Muscle of leg (tissue), 11 donors: ENCODE data around the gene UBTF. TPM values are rescaled to one million over a fixed set of nuclear protein-coding genes. Genes with fewer than 3 reads are reported as not detected.
A peak's percentile ranks its signal among the peaks of the same experiment; 100 is the strongest.

Experiments
- DNase-seq: peaks from one replicate; pipeline ENCODE4 v3.0.0; 2013
- H3K27ac ChIP-seq: one replicate; pipeline ENCODE4 v1.5.1; 2013; ENCODE audit warnings: mild to moderate bottlenecking, low read length, control low read depth
- H3K27me3 ChIP-seq: one replicate; pipeline ENCODE4 v1.6.1; 2013; ENCODE audit warnings: low read length; ENCODE audit not compliant: control insufficient read depth, insufficient read depth
- H3K36me3 ChIP-seq: one replicate; pipeline ENCODE4 v1.6.1; 2013; ENCODE audit warnings: low read length; ENCODE audit not compliant: control insufficient read depth, insufficient read depth
- H3K4me1 ChIP-seq: one replicate; pipeline ENCODE4 v1.6.1; 2013; ENCODE audit warnings: low read length; ENCODE audit not compliant: control insufficient read depth, insufficient read depth
- H3K4me3 ChIP-seq: one replicate; pipeline ENCODE4 v1.5.1; 2013; ENCODE audit warnings: low read length, control low read depth
- H3K9me3 ChIP-seq: replicated peaks from 2 replicates; pipeline ENCODE4 v1.6.1; 2013; ENCODE audit warnings: low read depth, low read length; ENCODE audit not compliant: control insufficient read depth
- WGBS: methylation state at CpG from one replicate; pipeline ENCODE4 v1.1.5; 2013; ENCODE audit warnings: missing lambda C conversion rate; ENCODE audit not compliant: insufficient coverage; 5-methylcytosine and 5-hydroxymethylcytosine counted together
- polyA plus RNA-seq, 8 donors: library from polyadenylated mRNA; unstranded; fragments of 120-200 nt; gene quantifications; one replicate each; pipeline versions ENCODE4 v1.2.1 to v1.2.3, GENCODE V29; 2013; ENCODE audit warnings: inconsistent platforms in 1 of 8, low replicate concordance in 1 of 8; ENCODE audit not compliant: insufficient read length in 8 of 8, insufficient read depth in 1 of 8
- total RNA-seq: library from RNA; stranded (reverse); fragments of 120-200 nt; gene quantifications from one replicate; pipeline ENCODE4 v1.2.4, GENCODE V29; 2013

Gene UBTF
- total and polyA plus RNA-seq, 9 donors, result 54.3 to 88.6 (median 74.2) TPM

DNA sequence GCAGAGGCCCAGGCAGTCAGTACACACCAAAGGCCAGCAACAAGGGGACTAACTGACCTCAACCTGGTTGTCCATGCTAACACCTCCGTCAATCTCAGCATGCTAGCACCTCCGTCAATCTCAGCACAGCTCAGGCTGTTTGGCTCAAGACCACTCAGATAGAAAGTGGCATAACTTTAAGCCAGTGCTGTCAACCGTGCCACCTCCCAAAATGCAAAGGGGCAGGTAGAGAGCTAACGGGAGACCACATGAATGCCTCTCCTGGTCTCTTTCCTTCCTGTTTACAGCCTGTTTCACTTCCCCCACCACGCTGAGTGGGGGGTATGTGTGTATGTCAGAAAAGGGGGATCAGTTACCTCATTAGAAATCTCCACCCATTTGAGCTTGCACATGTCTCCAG lies 3.3 kb downstream of the UBTF start:
- no peak overlapping the region for H3K27ac ChIP-seq
- peaks cover 65% of the 10 kb centered on the region for H3K36me3 ChIP-seq
- H3K27me3 ChIP-seq, result no peaks in the 10 kb centered on the region
- peaks cover 33% of the 10 kb centered on the region for H3K4me1 ChIP-seq
- DNase-seq, result peak; percentile 7
- no peaks in the 10 kb centered on the region for H3K9me3 ChIP-seq
- WGBS, result 75% methylated on average over 2 of the region's 5 CpGs
- H3K4me3 ChIP-seq, result no peak overlapping the region

DNA sequence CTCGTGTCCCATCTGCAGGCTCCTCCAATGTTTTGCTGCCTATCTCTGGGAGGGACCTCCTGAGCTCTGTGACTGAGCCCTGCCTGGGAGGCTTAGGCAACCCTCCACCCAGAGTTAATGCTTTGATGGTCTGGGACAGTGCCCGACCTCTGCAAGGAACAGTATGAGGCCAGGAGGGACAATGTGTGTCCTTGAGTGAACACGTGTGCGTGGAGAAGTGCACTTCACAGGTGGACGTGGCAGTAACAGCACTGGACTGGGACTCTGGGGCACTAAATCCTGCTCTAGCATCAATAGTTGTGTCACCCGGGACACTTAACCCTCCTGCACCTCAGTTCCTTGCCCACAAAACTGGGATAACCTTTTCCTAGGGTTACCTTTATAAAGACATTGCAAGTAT lies 4.6 kb downstream of the UBTF start:
- Histone ChIP-seq H3K9me3 (no peaks in the 10 kb centered on the region), H3K27me3 (no peaks in the 10 kb centered on the region), H3K36me3 (peaks cover 74% of the 10 kb centered on the region), H3K4me3 (no peak overlapping the region), H3K27ac (no peak overlapping the region), H3K4me1 (peaks cover 44% of the 10 kb centered on the region)
- WGBS, result 95% methylated on average over 5 of the region's 6 CpGs
- DNase-seq, result no peak

DNA sequence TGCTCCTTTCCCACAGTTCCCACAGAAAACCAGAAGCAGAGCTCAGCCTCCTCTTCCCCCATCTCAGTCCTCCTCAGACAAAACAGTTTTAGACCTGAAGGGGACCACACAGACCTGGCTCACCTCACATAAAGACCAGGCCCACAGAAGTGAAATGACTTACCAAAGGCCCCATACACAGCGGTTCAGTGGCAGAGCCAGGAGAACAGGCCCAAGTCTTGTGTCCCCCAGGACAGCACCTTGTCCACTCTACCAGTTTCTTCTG lies 5.3 kb downstream of the UBTF start:
- Histone ChIP-seq H3K36me3 (peaks cover 82% of the 10 kb centered on the region), H3K27ac (peak overlapping the region; percentile 1), H3K4me1 (peaks cover 45% of the 10 kb centered on the region), H3K27me3 (no peaks in the 10 kb centered on the region), H3K4me3 (no peak overlapping the region), H3K9me3 (no peaks in the 10 kb centered on the region)
- WGBS, result no CpG with 5 or more reads among the region's 1 CpG
- no peak for DNase-seq

DNA sequence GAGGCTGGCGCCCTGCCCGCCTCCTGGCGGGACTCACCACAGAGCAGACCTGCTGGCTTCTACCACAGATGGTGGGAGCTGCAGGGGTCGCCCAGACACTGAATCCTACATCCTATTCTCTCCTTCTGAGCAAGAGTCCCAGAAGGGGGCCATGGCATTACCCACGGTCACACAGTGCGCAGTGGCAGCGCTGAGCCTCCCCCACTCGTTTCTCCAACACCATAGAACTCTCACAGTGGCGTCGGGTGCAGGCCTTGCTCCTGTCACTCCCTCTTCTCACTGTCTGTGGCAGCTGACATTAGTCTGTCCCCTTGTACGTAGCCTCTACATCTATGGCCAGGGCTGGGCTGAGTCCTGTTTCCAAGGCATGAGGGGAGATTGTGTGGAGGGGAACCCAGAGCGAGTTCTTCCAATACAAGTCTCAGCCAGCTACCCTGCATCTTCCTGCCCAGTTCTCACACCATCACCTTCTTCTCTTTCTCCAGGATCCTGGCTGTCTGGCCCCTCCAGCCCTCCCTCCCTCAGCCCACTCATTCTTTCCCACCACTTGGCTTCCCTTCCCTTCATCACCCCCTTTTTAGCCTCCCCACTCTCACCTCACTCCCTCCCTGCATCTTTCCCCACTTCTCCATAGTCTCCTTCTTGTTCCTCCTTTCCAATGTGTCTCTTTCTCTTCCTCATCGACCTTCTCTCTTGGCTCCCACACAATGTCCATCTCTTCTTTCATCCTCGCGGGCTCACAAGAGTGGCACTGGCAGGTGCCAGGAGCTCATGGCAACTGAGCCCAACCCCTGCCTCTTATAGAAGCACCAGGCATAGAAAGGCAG lies 5.9 kb downstream of the UBTF start:
- H3K36me3 ChIP-seq, result peaks cover 87% of the 10 kb centered on the region

DNA sequence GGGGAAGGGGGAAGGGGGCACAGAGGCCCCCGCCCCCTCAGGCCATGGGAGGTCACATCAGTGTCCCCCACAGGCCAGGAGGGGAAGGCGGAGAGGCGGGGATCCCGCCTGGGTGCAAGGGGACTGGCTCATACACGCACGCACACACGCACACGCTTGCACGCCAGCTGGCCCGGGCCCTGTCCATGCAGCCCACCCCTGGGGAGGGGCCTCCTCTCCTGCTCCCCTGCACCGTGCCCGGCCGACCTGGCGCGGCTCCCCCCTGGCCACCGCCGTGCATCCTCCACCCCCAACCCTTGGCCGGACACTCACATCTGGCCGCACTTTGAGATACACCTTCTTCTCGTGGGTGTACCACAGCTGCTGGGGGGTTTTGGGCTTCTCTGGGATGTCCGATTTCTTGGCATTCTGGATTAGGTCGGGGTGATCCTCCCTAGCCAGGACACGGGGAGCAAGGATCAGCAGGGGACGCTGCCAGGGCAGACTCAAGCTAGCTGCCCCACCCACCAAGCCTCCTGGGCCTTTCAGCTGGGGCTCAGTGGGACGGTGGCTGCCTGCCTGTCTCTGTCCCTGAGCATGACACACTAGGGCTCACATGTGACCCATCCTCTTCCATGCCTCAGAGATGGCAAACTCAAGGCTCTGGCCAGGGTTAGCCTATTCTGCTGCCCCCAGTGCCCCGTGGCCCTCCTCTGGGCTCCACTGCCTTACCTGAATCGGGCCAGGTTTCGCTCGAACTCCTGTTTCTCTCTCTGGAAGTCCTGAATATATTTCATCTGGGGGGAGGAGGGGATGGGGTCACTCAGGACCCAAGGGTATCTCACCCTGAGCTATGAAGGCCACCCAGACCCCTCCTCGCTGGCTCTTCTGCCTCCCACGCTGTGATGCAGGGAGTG lies 6.7 kb downstream of the UBTF start:
- WGBS, result 47% methylated on average over 20 of the region's 31 CpGs
- Histone ChIP-seq H3K36me3 (peaks cover 92% of the 10 kb centered on the region), H3K27me3 (no peaks in the 10 kb centered on the region), H3K9me3 (no peaks in the 10 kb centered on the region), H3K4me3 (no peak overlapping the region), H3K27ac (no peak overlapping the region), H3K4me1 (peaks cover 39% of the 10 kb centered on the region)
- DNase-seq, result peak; percentile 20

More for the DNA sequence above, 5.9 kb downstream of the UBTF start:
- peak; percentile 27 for DNase-seq
- peaks cover 45% of the 10 kb centered on the region for H3K4me1 ChIP-seq
- H3K9me3 ChIP-seq, result no peaks in the 10 kb centered on the region
- H3K4me3 ChIP-seq, result no peak overlapping the region
- H3K27me3 ChIP-seq, result no peaks in the 10 kb centered on the region
- no peak overlapping the region for H3K27ac ChIP-seq
- 72% methylated on average over 9 of the region's 15 CpGs for WGBS

GRCh38 chr17:44211281-44212265 lies 7.9 kb downstream of the UBTF start:
- Histone ChIP-seq H3K27ac (no peak overlapping the region), H3K9me3 (no peaks in the 10 kb centered on the region), H3K4me3 (no peak overlapping the region), H3K36me3 (peaks cover 93% of the 10 kb centered on the region), H3K4me1 (peaks cover 28% of the 10 kb centered on the region), H3K27me3 (no peaks in the 10 kb centered on the region)
- 88% methylated on average over 25 of the region's 30 CpGs for WGBS
- no peak for DNase-seq

DNA sequence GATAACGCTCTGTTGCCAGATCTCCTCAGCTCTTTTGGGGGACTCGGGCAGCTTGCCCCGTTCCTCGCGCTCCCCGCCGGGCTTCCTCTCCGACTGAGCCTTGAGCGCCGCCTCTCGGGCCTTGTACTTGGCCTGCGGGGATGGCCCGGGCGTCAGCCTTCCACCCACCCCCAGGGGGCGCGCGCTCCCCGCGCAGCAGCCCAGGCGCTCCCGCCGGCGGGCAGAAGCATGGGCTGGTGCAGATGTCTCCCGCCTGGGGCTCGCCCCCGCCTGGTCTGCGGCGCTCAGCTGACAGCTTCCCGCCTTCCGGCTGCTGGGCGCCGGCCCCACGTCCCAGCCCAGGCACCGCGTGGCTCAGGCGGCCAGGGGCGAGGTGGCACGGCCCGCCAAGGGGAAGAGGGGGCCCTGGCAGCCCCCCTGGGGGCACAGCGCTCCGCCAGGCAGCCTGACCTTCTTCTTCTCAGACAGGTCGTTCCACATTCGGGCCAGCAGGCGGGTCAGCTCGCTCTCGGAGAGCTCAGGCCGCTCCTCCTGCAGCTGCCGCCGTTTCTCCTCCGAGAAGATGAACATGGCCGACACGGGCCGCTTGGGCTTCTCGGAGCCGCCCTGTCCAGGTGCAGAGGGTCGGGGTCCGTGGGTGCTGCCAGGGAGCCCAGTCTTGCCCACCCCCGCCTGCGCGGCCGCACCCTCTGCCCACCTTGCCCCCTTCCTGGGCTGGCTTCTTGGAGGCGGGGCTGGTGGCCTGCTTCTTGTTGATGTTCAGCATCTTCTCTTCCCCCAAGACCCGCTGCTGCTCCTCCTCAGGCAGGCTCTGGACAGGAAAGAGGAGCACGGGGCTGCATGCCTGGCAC lies 8.9 kb downstream of the UBTF start:
- Histone ChIP-seq H3K4me3 (no peak overlapping the region), H3K27ac (peak overlapping the region; percentile 62), H3K9me3 (no peaks in the 10 kb centered on the region), H3K36me3 (peaks cover 84% of the 10 kb centered on the region), H3K27me3 (no peaks in the 10 kb centered on the region), H3K4me1 (peaks cover 28% of the 10 kb centered on the region)
- DNase-seq, result peak; percentile 90
- WGBS, result 24% methylated on average over 58 of the region's 64 CpGs

DNA sequence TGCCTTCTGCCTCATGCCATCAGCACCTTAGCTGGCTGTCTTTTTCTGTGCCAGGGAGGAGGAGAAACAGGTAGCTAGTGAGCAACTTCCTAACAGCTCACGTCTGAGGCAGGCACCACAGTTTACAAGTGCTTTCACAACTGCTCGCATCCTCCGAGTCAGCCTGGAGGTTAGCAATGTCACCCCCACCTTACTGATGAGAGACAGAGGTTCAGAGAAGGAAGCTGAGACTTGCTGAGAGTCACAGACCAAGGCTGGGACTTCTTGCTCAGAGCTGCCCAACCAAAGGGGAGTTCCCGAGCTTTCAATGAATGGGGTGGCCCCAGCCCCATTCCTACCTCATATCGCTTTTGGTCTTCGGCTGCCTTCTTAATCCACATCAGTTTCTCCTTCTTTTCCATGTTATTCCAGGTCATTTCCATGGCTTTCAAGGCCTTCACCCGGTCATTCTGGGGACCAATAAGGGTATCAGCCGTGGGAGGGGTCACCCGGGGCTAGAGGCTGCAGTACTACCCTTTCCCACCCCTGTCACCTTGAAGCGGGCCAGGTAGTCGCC lies 9.6 kb downstream of the UBTF start:
- Histone ChIP-seq H3K4me3 (no peak overlapping the region), H3K27ac (peak overlapping the region; percentile 62), H3K9me3 (no peaks in the 10 kb centered on the region), H3K27me3 (no peaks in the 10 kb centered on the region), H3K36me3 (peaks cover 77% of the 10 kb centered on the region), H3K4me1 (peaks cover 28% of the 10 kb centered on the region)
- DNase-seq, result no peak
- WGBS, result 76% methylated on average over 8 of the region's 11 CpGs

- no peak overlapping the region for H3K4me3 ChIP-seq
- DNase-seq, result no peak
- no peaks in the 10 kb centered on the region for H3K27me3 ChIP-seq
- H3K9me3 ChIP-seq, result no peaks in the 10 kb centered on the region
- WGBS, result no CpG with 5 or more reads among the region's 5 CpGs
- H3K36me3 ChIP-seq, result peaks cover 56% of the 10 kb centered on the region
- no peak overlapping the region for H3K27ac ChIP-seq
- peaks cover 25% of the 10 kb centered on the region for H3K4me1 ChIP-seq
Measured at GRCh38 chr17:44207743-44208142, 11.7 kb downstream of the UBTF start.
